Stimulated activated naive CD4-positive, alpha-beta T cell (primary cell): Measurements from ENCODE around the gene ADGB.

ENCODE experiments used
- DNase-seq, 6 experiments: peaks; one replicate each; lab custom pipeline; 2025; lab: John Stamatoyannopoulos, UW

The ADGB gene

DNA sequence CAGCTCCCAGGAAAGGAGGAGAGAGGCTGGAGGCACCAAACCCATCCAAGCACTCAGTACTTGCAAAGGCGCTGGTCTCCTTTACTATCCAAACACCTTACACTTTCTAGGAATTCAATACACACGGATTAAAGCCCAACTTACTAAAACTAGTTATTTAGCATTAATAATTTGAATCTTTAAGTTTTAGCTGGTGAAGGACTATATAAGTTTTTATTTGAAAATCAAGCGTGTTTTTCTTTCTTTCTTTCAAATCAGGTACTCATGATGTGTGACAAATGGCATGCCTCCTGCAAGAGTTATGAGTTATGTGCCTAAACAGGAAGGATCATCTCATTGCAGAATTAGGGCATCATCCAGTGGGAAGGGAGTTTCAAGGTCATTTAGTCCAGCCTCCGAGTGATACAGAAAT is 263.7 kb downstream of the ADGB start:
- no peak for DNase-seq

DNA sequence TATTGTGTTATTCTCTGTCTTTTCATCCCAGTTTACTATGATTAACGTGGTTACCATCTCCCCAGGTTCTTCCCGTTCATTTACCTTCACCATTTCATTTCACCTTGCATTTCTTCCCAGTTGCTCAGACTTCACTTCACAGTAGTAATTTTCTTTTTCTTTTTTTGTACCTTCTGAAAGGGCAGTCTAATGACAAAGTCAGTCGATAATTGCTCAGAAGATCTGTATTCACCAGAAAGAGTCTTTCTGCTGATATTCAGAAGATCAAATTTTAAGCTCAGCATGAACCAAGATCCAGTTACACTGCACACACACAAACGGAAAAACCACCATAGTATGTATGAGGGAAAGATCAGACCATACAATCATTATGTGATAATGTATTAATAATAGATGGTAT is 265.5 kb downstream of the ADGB start:
- DNase-seq = no peak

DNA sequence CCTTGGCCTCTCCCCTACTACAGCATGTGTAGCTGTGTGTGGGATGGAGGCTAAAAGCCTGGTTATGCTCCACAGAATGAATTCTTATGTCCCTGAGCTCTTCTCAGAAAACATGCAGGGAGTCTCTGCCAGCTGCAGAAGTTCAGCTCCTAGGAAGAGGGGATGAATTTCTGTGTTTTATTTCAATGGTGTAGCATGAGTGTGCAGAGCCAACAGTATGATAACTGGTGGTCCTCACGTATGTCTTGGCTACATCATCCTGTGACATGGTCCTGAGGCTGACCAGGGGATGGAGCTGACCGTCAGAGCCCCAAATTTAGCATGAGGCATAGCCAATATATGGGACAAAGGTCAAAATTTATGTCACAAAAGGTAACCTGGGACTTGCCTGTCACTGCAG is 266.1 kb downstream of the ADGB start:
- DNase-seq = no peak
